GM23248 (cell line): ENCODE data around the gene SARDH. TPM values are rescaled to one million over a fixed set of nuclear protein-coding genes. Genes with fewer than 3 reads are reported as not detected.
"Not testable (repeated sequence)": the region's sequence is repeated elsewhere in the genome, so short reads cannot be mapped to it uniquely, and the experiment has no call there.

Experiments
- DNase-seq: peaks from one replicate; pipeline ENCODE4 v3.0.0-alpha.2; 2015
- H2AFZ ChIP-seq: fragments of 200-600 bp; sonication (generic); 2 replicates; pipeline ENCODE4 v1.6.1; 2016; ENCODE audit warnings: antibody characterized with exemption
- H3F3A ChIP-seq: fragments of 200-600 bp; sonication (generic); 2 replicates; pipeline ENCODE4 v1.6.1; 2016; ENCODE audit warnings: mild to moderate bottlenecking, antibody characterized with exemption, mixed run types; ENCODE audit not compliant: insufficient read depth
- H3K27ac ChIP-seq: fragments of 200-600 bp; sonication (generic); 2 replicates; pipeline ENCODE4 v1.5.1; 2016; ENCODE audit warnings: mild to moderate bottlenecking
- H3K27me3 ChIP-seq: fragments of 200-600 bp; sonication (generic); replicated peaks from 2 replicates; pipeline ENCODE4 v1.6.1; 2016; ENCODE audit warnings: mild to moderate bottlenecking; ENCODE audit not compliant: insufficient read depth
- H3K36me3 ChIP-seq: fragments of 200-600 bp; sonication (generic); 2 replicates; pipeline ENCODE4 v1.6.1; 2016; ENCODE audit warnings: low read depth, mild to moderate bottlenecking
- H3K4me1 ChIP-seq: fragments of 200-600 bp; sonication (generic); 2 replicates; pipeline ENCODE4 v1.6.1; 2016; ENCODE audit warnings: mild to moderate bottlenecking; ENCODE audit not compliant: insufficient read depth
- H3K4me2 ChIP-seq: fragments of 200-600 bp; sonication (generic); one replicate; pipeline ENCODE4 v1.6.1; 2016; ENCODE audit warnings: mild to moderate bottlenecking; ENCODE audit not compliant: unreplicated experiment
- H3K4me3 ChIP-seq: fragments of 200-600 bp; sonication (generic); 2 replicates; pipeline ENCODE4 v1.5.1; 2016; ENCODE audit warnings: mild to moderate bottlenecking
- H3K79me2 ChIP-seq: fragments of 200-600 bp; sonication (generic); 2 replicates; pipeline ENCODE4 v1.6.1; 2016; ENCODE audit warnings: mild to moderate bottlenecking; ENCODE audit not compliant: insufficient read depth
- H3K9ac ChIP-seq: fragments of 200-600 bp; sonication (generic); 2 replicates; pipeline ENCODE4 v1.6.1; 2016; ENCODE audit warnings: mild to moderate bottlenecking
- H3K9me2 ChIP-seq: fragments of 200-600 bp; sonication (generic); 2 replicates; pipeline ENCODE4 v1.6.1; 2016; ENCODE audit warnings: mixed run types, mild to moderate bottlenecking, moderate library complexity; ENCODE audit not compliant: insufficient read depth
- H3K9me3 ChIP-seq: fragments of 200-600 bp; sonication (generic); one replicate; pipeline ENCODE4 v1.6.1; 2017; ENCODE audit warnings: low read depth
- H4K20me1 ChIP-seq: fragments of 200-600 bp; sonication (generic); 2 replicates; pipeline ENCODE4 v1.6.0; 2016; ENCODE audit not compliant: insufficient read depth
- EZH2 ChIP-seq: fragments of 200-600 bp; sonication (generic); IDR thresholded peaks from 2 replicates; pipeline ENCODE4 v1.6.1; 2018; ENCODE audit warnings: antibody characterized with exemption, mild to moderate bottlenecking; ENCODE audit not compliant: insufficient read depth, poor library complexity, severe bottlenecking
- EZH2phosphoT487 ChIP-seq: fragments of 200-600 bp; sonication (generic); IDR thresholded peaks from 2 replicates; pipeline ENCODE4 v1.6.1; 2018; ENCODE audit warnings: antibody characterized with exemption, moderate library complexity, mild to moderate bottlenecking, low read depth; ENCODE audit not compliant: insufficient read depth
- WGBS, 2 experiments: methylation state at CpG; one replicate each; pipeline ENCODE4 v1.1.6; 2015 to 2017; ENCODE audit warnings: low lambda C conversion rate in 2 of 2, low coverage in 1 of 2; ENCODE audit errors: missing lambda C conversion rate in 2 of 2; 5-methylcytosine and 5-hydroxymethylcytosine counted together
- in situ Hi-C: fragments of 300-500 bp; cut with MboI; formaldehyde crosslinking; loops from 2 replicates; pipeline ENCODE4 v1.15.0; 2020
- polyA plus RNA-seq: library from polyadenylated mRNA; unstranded; fragments of >200 nt; fragmentation: Nextera tagmentation; extraction: Ambion mirVana; gene quantifications from 2 replicates; pipeline ENCODE4 v1.2.1, GENCODE V29; 2016
- total RNA-seq: library from RNA; depleted of rRNA; stranded (reverse); fragments of >200 nt; shearing (Covaris generic); gene quantifications from 2 replicates; pipeline ENCODE4 v1.2.3, GENCODE V29; 2014

The SARDH gene
- total and polyA plus RNA-seq, 2 experiments from 2014 or later, result 0.16 to 2.4 TPM

DNA sequence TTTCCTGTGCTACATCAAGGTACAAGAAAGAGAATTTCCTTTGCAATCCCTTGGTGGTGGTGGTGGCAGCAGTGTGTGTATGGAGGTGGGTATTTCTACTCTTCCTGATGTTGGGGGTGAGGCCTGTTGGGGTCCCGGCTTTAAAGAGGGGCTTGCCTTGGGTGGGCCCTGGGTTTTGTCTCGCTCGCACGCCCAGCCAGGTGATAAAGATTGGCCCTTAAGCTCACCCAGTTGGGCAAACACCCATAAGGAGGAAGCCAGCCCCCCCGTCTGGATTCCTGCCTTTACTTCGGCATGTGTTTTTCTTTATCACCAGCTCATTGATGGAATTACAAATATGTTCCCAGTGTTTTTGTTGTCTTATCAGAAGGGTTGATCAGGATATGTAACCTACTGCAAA lies 16.0 kb upstream of the SARDH start:
- H3K79me2 ChIP-seq, result no peaks in the 10 kb centered on the region
- no peaks in the 10 kb centered on the region for H3K36me3 ChIP-seq
- in situ Hi-C loops, result no loop called here
- no peak overlapping the region for H2AFZ ChIP-seq
- no peak overlapping the region for H3K4me3 ChIP-seq
- H3K4me2 ChIP-seq, result no peak overlapping the region
- H3K9ac ChIP-seq, result no peak overlapping the region
- 62 to 69% methylated on average over 6 of the region's 6 CpGs for WGBS, 2 experiments
- DNase-seq, result no peak
- no peaks in the 10 kb centered on the region for H3F3A ChIP-seq
- no peaks in the 10 kb centered on the region for H3K4me1 ChIP-seq
- no peaks in the 10 kb centered on the region for H4K20me1 ChIP-seq
- no peaks in the 10 kb centered on the region for H3K9me2 ChIP-seq
- H3K9me3 ChIP-seq, result no peaks in the 10 kb centered on the region
- peaks cover 26% of the 10 kb centered on the region for H3K27me3 ChIP-seq
- TF ChIP-seq EZH2phosphoT487 (no peak), EZH2 (no peak)
- no peak overlapping the region for H3K27ac ChIP-seq

DNA sequence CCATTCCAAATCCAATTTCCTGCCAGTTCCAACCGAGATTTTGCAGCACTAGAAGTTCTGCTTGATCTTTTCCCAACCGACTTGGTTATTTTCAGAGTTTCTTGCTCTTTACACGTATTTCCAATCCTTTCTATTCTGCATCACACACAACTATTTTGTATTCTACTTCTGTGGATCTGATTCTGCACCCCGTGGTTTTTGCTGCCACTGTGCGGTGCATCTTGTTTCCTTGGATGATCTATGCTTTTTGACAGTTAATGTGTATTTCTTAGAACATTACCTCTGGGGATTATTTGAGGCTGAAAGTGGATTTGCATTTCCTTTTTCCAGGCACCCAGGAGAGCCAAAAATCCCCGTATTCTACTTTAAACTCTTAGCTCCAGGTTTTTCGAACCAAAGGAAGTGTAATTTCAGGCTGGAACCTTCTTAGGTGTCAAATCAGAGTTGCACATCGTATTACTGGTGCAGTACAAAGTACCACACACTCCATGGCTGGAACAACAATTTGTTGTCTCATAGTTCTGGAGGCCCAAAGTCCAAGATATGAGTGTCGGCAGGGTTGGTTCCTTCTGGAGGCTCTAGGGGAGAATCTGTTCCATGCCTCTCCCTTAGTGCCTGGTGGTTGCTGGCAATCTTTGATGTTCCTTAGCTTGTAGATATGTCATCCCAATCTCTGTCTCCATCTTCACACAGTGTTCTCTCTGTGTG lies 14.7 kb upstream of the SARDH start:
- TF ChIP-seq EZH2phosphoT487 (no peak), EZH2 (no peak)
- no peak overlapping the region for H3K9ac ChIP-seq
- H3K36me3 ChIP-seq, result no peaks in the 10 kb centered on the region
- DNase-seq, result no peak
- no peak overlapping the region for H3K4me3 ChIP-seq
- H4K20me1 ChIP-seq, result no peaks in the 10 kb centered on the region
- 43 to 48% methylated on average over 9 of the region's 9 CpGs for WGBS, 2 experiments
- H3K79me2 ChIP-seq, result no peaks in the 10 kb centered on the region
- no peak overlapping the region for H2AFZ ChIP-seq
- no peaks in the 10 kb centered on the region for H3K9me2 ChIP-seq
- H3K9me3 ChIP-seq, result no peaks in the 10 kb centered on the region
- no peaks in the 10 kb centered on the region for H3F3A ChIP-seq
- H3K4me1 ChIP-seq, result no peaks in the 10 kb centered on the region
- no peak overlapping the region for H3K4me2 ChIP-seq
- in situ Hi-C loops, result no loop called here
- peaks cover 38% of the 10 kb centered on the region for H3K27me3 ChIP-seq
- no peak overlapping the region for H3K27ac ChIP-seq

DNA sequence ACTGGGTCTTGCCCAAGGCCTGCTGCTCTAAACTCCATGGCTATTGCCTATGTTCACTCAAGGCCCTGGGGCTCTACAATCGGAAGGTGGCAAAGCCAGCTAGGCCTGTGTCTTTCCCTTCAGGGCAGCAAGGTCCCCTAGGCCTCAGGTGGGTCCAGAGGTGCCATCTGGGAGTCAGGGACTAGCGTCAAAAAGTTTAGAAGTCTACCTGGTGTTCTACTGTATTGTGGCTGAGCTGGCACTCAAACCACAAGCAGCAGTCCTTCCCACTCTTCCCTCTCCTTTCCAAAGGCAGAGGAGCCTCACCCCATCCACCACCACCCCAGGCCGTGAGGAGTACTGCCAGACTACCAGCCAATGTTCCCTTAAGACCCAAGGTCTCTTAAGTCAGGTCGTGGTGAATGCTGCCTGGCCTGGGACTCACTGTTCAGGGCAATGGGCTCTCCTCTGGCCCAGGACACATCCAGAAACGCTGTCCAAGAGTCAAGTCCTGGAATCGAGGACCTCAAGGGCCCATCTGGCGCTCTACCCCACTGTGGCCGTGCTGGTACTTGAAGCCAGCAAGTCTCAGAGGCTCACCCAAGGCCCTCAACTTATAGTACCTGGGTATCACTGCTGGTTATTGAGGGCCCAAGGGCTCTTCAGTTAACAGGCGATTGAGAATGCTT lies 13.0 kb upstream of the SARDH start:
- Histone ChIP-seq H3K9me2 (no peaks in the 10 kb centered on the region), H3F3A (no peaks in the 10 kb centered on the region), H3K4me1 (no peaks in the 10 kb centered on the region), H3K4me2 (no peak overlapping the region), H3K9ac (no peak overlapping the region), H4K20me1 (no peaks in the 10 kb centered on the region), H3K27me3 (peaks cover 51% of the 10 kb centered on the region), H3K4me3 (no peak overlapping the region), H3K79me2 (no peaks in the 10 kb centered on the region), H3K27ac (no peak overlapping the region), H3K9me3 (no peaks in the 10 kb centered on the region), H2AFZ (no peak overlapping the region), H3K36me3 (no peaks in the 10 kb centered on the region)
- TF ChIP-seq EZH2, result no peak
- TF ChIP-seq EZH2phosphoT487, result no peak
- in situ Hi-C loops, result no loop called here
- 67 to 70% methylated on average over 9 of the region's 9 CpGs for WGBS, 2 experiments
- no peak for DNase-seq

DNA sequence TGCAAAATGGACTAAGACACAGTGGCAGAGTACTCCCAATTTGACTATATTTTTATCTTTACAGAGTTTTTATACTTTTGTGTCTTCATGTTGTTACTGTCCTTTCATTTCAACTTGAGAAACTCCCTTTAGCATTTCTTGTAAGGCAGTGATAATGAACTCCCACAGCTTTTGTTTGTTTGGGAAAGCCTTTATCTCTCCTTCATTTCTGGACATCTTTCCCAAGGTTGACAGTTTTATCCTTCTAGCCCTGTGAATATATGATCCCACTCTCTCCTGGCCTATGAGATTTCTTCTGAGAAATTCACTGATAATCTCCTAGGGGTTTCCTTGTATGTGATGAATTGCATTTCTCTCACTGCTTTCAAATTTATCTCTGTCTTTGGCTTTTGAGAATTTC lies 9.2 kb upstream of the SARDH start:
- DNase-seq, result no peak
- H3K36me3 ChIP-seq, result no peaks in the 10 kb centered on the region
- H3K4me1 ChIP-seq, result no peaks in the 10 kb centered on the region
- no peak overlapping the region for H3K9ac ChIP-seq
- H3F3A ChIP-seq, result no peaks in the 10 kb centered on the region
- H3K9me3 ChIP-seq, result no peaks in the 10 kb centered on the region
- no peaks in the 10 kb centered on the region for H3K79me2 ChIP-seq
- H3K27ac ChIP-seq, result no peak overlapping the region
- H3K4me3 ChIP-seq, result no peak overlapping the region
- H4K20me1 ChIP-seq, result no peaks in the 10 kb centered on the region
- peaks cover 61% of the 10 kb centered on the region for H3K27me3 ChIP-seq
- H3K4me2 ChIP-seq, result no peak overlapping the region
- H3K9me2 ChIP-seq, result no peaks in the 10 kb centered on the region
- in situ Hi-C loops, result no loop called here
- H2AFZ ChIP-seq, result no peak overlapping the region
- no peak for TF ChIP-seq EZH2
- no peak for TF ChIP-seq EZH2phosphoT487

DNA sequence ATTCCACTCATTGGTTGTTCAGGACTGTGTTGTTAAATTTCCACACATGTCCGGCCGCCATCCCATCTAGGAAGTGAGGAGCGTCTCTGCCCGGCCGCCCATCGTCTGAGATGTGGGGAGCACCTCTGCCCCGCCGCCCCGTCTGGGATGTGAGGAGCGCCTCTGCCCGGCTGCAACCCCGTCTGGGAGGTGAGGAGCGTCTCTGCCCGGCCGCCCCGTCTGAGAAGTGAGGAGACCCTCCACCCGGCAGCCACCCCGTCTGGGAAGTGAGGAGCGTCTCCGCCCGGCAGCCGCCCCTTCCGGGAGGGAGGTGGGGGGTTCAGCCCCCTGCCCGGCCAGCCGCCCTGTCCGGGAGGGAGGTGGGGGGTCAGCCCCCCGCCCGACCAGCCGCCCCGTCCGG lies 6.4 kb upstream of the SARDH start:
- DNase-seq, H3K9ac ChIP-seq, H3K4me3 ChIP-seq, H3K9me2 ChIP-seq, H2AFZ ChIP-seq, H3F3A ChIP-seq, H3K9me3 ChIP-seq, in situ Hi-C loops, H3K4me2 ChIP-seq, H3K36me3 ChIP-seq, H3K79me2 ChIP-seq, H4K20me1 ChIP-seq, H3K4me1 ChIP-seq, H3K27ac ChIP-seq: not testable (repeated sequence)
- WGBS, 2 experiments, result 79 to 80% methylated on average over 12 to 23 of the region's 31 CpGs
- peaks cover 56% of the 10 kb centered on the region for H3K27me3 ChIP-seq
